ENCODE measurements around the gene RASL11B. TPM values are rescaled to one million over a fixed set of nuclear protein-coding genes. Genes with fewer than 3 reads are reported as not detected.

The RASL11B gene
- total and polyA plus RNA-seq, 10 of the 15 experiments (the other 5 are each of a cell fraction or from before 2014, with no cell fraction given), result 0.06 to 0.45 (median 0.08) TPM; not detected in 5

DNA sequence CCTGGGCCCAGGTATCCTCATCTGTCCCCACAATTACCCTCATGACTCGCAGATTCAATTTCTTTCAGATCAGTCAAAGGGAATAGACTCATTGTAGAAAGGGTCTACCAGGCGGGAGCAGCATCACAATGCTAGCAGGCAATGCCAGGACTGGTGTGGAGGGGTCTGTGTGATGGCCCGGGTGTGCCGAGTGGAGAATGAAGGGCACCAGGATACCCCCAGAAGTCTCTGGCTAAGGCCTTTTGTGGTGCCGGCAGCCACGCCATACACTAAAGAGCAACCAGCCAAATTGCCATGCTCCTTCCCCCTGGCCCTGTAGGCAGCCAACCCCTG lies 37.9 kb upstream of the RASL11B start:
- H3K4me3 ChIP-seq, result no peak overlapping the region
- DNase-seq (ENCODE audit: low read depth, low spot score), result no peak
- H3K9ac ChIP-seq (ENCODE audit: control insufficient read depth, insufficient read depth, low read length), result no peak overlapping the region
- no peak overlapping the region for H3K4me2 ChIP-seq (ENCODE audit: control insufficient read depth, insufficient read depth)
- H3K36me3 ChIP-seq (ENCODE audit: control insufficient read depth in 2 of 2, insufficient read depth in 2 of 2, low read length in 1 of 2), result no peaks in the 10 kb centered on the region
- no peaks in the 10 kb centered on the region for H3K9me3 ChIP-seq (replicated peaks; ENCODE audit: control insufficient read depth, insufficient read depth, low read length)
- RAD21 ChIA-PET (ENCODE audit: unreplicated experiment), result no interaction called here
- no peak overlapping the region for H2AFZ ChIP-seq (ENCODE audit: control insufficient read depth, low read depth, low read length)
- H3K4me1 ChIP-seq (ENCODE audit: control insufficient read depth, insufficient read depth, low read length), result no peaks in the 10 kb centered on the region
- H3K79me2 ChIP-seq (ENCODE audit: control insufficient read depth, insufficient read depth, low read length), result no peaks in the 10 kb centered on the region
- FAIRE-seq, result no peak
- intact Hi-C loops (cut with micrococcal nuclease; ENCODE audit: unreplicated experiment) (no loop called here), in situ Hi-C loops (cut with MboI) (no loop called here)
- no TSS peak for BruUV-seq (replicated peaks)
- SMC1A ChIA-PET (ENCODE audit: uncharacterized antibody, unreplicated experiment), result no interaction called here
- CTCF ChIA-PET, result no interaction called here
- no peaks in the 10 kb centered on the region for H3K27me3 ChIP-seq (replicated peaks in 1 of 2; ENCODE audit: control insufficient read depth in 2 of 2, insufficient read depth in 2 of 2, low read length in 1 of 2)
- H4K20me1 ChIP-seq (ENCODE audit: control insufficient read depth, insufficient read depth), result no peaks in the 10 kb centered on the region
- 56% methylated on average over 6 of the region's 6 CpGs for WGBS (ENCODE audit: insufficient coverage, insufficient replicate concordance, low lambda C conversion rate, missing lambda C conversion rate)
- TF ChIP-seq, protein P1, sequence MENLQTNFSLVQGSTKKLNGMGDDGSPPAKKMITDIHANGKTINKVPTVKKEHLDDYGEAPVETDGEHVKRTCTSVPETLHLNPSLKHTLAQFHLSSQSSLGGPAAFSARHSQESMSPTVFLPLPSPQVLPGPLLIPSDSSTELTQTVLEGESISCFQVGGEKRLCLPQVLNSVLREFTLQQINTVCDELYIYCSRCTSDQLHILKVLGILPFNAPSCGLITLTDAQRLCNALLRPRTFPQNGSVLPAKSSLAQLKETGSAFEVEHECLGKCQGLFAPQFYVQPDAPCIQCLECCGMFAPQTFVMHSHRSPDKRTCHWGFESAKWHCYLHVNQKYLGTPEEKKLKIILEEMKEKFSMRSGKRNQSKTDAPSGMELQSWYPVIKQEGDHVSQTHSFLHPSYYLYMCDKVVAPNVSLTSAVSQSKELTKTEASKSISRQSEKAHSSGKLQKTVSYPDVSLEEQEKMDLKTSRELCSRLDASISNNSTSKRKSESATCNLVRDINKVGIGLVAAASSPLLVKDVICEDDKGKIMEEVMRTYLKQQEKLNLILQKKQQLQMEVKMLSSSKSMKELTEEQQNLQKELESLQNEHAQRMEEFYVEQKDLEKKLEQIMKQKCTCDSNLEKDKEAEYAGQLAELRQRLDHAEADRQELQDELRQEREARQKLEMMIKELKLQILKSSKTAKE (IDR thresholded peaks at IDR 0.05; ENCODE audit: low read depth, poor library complexity, severe bottlenecking), result no peak
- TF ChIP-seq RELA (IDR thresholded peaks at IDR 0.05; ENCODE audit: borderline replicate concordance, partially characterized antibody) (no peak), YY1 (IDR thresholded peaks at IDR 0.05; ENCODE audit: low read depth, low read length) (no peak), HCFC1 (IDR thresholded peaks at IDR 0.05; ENCODE audit: low read length) (no peak), MXI1 (IDR thresholded peaks at IDR 0.05; ENCODE audit: low read depth, low read length) (no peak), FOS (IDR thresholded peaks at IDR 0.05; ENCODE audit: borderline replicate concordance, extremely low read depth, insufficient read length) (no peak), TAF1 (IDR thresholded peaks at IDR 0.05; ENCODE audit: borderline replicate concordance, low read depth, low read length) (no peak), POLR2AphosphoS2 (IDR thresholded peaks at IDR 0.05; ENCODE audit: low read depth, low read length) (no peak), SMARCA5 (IDR thresholded peaks at IDR 0.05) (no peak), BMI1 (IDR thresholded peaks at IDR 0.05; ENCODE audit: borderline replicate concordance) (no peak), TBL1XR1 (IDR thresholded peaks at IDR 0.05; ENCODE audit: low read depth, low read length) (no peak), YBX1 (IDR thresholded peaks at IDR 0.05) (no peak), RAD51 (IDR thresholded peaks at IDR 0.05) (no peak), NBN (IDR thresholded peaks at IDR 0.05) (no peak), JUND (IDR thresholded peaks at IDR 0.05; ENCODE audit: low read depth, low read length) (no peak), SREBF1 (IDR thresholded peaks at IDR 0.05; ENCODE audit: low read length) (no peak), CHD4 (IDR thresholded peaks at IDR 0.05) (no peak)
- TF ChIP-seq, protein P2, sequence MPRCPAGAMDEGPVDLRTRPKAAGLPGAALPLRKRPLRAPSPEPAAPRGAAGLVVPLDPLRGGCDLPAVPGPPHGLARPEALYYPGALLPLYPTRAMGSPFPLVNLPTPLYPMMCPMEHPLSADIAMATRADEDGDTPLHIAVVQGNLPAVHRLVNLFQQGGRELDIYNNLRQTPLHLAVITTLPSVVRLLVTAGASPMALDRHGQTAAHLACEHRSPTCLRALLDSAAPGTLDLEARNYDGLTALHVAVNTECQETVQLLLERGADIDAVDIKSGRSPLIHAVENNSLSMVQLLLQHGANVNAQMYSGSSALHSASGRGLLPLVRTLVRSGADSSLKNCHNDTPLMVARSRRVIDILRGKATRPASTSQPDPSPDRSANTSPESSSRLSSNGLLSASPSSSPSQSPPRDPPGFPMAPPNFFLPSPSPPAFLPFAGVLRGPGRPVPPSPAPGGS (IDR thresholded peaks at IDR 0.05; ENCODE audit: borderline replicate concordance, insufficient read depth, low read depth, low read length, poor library complexity, severe bottlenecking), result no peak
- TF ChIP-seq, protein P3, sequence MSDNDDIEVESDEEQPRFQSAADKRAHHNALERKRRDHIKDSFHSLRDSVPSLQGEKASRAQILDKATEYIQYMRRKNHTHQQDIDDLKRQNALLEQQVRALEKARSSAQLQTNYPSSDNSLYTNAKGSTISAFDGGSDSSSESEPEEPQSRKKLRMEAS (IDR thresholded peaks at IDR 0.05; ENCODE audit: low read depth, low read length), result no peak
- H3K27ac ChIP-seq (ENCODE audit: control insufficient read depth, insufficient read depth), result no peak overlapping the region
- ATAC-seq, result no peak
- POLR2A ChIA-PET, result no interaction called here
